CD4-positive, alpha-beta T cell treated with Interleukin-15 for 4 hours (primary cell): ENCODE measurements around the gene RPS14.
A peak's percentile ranks its signal among the peaks of the same experiment; 100 is the strongest.

Experiments
- DNase-seq: peaks from one replicate; pipeline ENCODE4 v3.0.0-alpha.2; 2020; ENCODE audit warnings: low spot score

Gene RPS14

DNA sequence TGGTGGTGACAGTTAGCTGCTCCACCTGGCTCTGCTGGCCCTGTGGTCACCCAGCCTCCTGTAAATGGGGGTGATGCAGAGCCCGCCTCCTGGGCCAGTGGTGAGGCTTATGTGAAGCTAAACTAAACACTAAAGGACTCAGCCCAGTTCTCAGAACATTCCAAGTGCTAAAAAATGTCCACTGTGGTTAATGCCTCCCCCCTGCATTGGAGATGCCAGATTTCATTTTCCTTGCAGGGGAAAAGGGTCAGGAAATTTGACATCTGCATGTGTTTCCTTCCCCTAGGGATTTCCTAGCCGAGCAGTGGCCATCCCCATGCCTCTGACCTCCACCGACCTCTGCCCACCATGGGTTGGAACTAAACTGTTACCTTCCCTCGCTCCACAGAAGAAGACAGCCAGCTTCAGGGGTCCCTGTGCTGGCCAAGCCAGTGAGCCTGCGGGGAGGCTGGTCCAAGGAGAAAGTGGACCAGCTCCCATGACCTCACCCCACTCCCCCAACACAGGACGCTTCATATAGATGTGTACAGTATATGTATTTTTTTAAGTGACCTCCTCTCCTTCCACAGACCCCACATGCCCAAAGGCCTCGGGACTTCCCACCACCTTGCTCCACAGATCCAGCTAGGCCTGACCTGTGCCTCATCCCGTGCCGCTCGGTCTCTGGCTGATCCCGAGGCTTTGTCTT is 49.9 kb downstream of the RPS14 start:
- DNase-seq = no peak

GRCh38 chr5:150398722-150399523 is 50.6 kb downstream of the RPS14 start:
- DNase-seq = peak; percentile 22

DNA sequence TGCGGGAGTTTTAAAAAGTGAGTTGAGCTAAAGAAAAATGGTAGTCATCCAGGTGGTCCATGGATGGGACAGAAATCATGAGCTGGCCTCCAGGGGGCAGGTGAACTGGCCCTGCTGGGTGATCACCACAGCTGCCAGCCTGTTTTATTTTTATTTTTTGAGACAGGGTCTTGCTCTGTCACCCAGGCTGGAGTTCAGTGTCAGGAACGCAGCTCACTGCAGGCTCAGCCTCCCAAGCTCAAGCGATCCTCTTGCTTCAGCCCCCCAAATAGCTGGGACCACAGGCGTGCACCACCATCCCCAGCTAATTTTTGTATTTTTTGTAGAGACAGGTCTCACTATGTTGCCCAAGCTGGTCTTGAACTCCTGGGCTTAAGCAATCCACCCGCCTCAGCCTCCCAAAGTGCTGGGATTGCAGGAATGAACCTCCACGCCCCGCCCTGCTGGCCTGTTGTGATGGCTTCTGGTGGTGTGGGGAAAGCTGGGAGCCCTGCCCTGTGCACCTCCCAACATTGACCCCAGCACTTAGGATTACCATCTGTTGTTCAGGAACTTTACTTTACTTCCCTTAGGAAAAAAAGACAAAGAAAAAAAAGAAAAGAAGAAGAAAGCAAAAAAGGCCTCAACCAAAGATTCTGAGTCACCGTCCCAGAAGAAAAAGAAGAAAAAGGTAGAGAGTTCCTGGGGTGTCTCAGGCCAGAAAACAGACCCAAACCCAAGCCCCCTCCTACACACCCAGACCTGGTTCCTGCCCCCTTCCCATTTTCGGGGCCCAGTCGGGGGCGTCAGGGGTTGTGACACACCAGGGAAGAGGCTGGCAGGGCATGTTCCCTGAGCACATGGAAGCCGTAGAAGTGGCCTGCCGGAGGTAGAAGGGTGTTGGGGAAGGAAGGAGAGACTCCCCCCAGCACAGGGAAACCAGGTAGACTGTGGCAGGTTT is 51.5 kb downstream of the RPS14 start:
- no peak for DNase-seq

DNA sequence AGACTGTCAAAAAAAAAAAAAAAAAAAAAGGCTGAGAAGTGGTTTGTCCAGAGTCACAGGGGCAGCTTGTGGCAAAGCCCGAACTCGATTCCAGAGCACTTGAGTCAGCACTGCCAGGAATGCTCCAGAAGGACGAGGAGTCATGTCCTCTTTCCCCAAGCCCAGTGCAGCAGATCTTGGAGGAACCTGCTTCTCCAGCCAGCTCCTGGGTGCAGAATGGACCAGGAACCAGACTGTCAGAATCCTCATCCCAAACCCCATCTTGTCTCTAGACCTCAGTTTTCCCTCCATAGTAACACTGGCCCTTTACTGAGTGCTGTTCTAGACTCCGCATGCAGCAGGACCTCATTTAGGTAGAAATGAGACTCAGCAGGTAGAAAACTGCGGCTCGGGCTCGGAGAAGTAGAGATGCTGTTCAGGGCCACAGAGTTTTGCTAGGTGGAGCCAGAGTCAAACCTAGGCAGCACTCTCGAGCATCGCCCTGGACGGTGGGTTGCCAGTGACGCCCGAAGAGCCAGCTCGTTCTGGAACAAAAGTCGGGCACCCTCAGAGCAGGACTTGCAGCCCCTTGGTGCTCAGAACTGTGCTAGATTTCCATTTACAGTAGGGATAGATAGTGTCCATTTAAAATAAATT is 52.3 kb downstream of the RPS14 start:
- no peak for DNase-seq

GRCh38 chr5:150396267-150396666 is 53.3 kb downstream of the RPS14 start:
- DNase-seq = no peak

DNA sequence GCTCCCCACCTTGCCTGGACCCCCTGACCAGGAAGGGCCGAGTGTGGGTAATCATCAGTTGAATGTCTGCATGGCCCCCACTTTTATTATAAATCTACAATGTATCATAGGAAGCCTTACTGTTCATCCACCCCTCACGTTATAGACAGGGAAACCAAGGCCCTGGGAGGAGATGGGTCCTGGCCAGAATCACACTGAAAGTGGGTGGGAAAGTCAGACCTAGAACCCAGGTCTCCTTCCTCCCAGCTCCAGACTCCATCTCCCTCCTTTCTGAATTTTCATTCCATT is 53.9 kb downstream of the RPS14 start:
- no peak for DNase-seq

DNA sequence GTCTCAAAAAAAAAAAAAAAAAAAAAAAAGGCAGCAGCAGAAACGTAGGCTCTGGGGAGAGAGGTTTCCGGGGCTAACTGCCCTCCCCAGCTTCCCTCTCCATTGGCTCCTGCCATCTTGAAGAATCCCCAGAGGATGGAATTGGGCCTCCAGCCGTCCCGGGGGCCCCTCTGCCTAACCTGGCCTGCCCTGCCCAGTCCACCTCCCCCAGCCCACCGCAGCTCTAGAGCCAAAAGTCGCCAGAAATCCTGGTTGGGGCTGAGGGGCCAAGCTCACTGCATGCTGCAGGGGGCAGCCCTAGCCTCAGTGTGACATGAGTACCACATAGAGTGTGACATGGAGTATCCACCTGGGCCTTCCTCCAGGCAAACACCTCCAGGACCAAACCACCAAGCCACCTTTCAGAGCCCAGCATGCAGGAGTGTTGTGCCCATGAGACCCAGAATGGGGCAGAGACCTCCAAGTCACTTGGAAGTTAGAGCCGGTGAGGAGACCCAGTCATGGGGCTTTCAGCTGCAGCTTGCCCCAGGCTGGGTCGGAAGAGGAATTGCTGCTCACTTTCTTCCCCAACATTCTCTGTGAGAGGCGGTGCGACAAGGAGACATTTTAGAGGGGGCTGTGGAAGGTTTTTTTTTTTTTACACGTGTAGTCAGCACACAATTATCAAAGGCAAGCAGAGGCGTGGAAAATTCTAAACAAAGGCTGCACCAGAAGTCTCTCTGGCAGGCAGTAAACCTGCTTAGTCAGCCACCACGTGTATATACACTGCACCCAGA is 54.4 kb downstream of the RPS14 start:
- DNase-seq = no peak

GRCh38 chr5:150394131-150394530 is 55.4 kb downstream of the RPS14 start:
- DNase-seq = no peak

DNA sequence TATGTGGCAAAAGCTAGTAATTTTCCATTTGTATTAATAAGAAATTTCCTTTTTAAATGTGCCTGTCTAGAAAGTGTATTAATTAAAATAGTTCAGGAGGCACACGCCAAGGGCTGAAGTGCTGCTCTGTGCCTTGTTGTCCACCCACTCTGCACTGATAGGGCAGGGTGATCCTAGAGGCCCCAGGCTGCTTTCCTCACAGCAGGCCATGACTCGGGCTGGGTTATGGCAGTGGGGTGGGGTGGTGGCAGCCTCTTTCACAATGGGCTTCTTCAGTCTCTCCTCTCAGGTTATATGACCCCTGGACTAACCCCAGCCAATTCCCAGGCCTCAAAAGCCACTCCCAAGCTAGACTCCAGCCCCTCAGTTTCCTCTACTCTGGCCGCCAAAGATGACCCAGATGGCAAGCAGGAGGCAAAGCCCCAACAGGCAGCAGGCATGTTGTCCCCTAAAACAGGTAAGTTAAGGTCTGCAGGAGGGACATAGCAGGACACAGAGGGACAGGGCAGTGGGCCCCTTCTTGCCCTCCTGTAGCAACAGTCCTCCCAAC is 56.4 kb downstream of the RPS14 start:
- DNase-seq = no peak

- DNase-seq = no peak
These were observed 56.9 kb downstream of the RPS14 start for GRCh38 chr5:150392680-150393079.
